K562 (cell line): ENCODE results near the gene THYN1. TPM values are rescaled to one million over a fixed set of nuclear protein-coding genes. Genes with fewer than 3 reads are reported as not detected.

Experiments used
- ATAC-seq: fragments of 200-7000 bp; cut with Tn5 transposase; 3 replicates; pipeline ENCODE4 v1.9.1; 2020; ENCODE audit warnings: moderate library complexity
- BruUV-seq: library from RNA; stranded (reverse); fragments of 400-500 nt; replicated peaks from 2 replicates; lab custom pipeline; 2021; lab: Mats Ljungman, UMichigan
- CTCF ChIA-PET: fragments of 300-600 bp; formaldehyde crosslinking; extraction: SDS; loops from one replicate; lab custom pipeline; 2021; ENCODE audit warnings: low intra/inter-chr PET ratio; lab: Yijun Ruan, JAX
- POLR2A ChIA-PET: fragments of 300-600, 350-650 bp; sonication (Branson Sonifier 250); formaldehyde crosslinking; extraction: SDS; loops from one replicate; lab custom pipeline; 2021; ENCODE audit warnings: antibody characterized with exemption, inconsistent platforms; lab: Yijun Ruan, JAX
- DNase-seq, 4 experiments: peaks; one replicate each; pipeline versions ENCODE4 v3.0.0 to v3.0.0-alpha.2; 2011 to 2018; ENCODE audit warnings: low spot score in 3 of 4, mixed read lengths in 3 of 4; ENCODE audit errors: extremely low read depth in 1 of 4
- FAIRE-seq: peaks from 2 replicates; lab custom pipeline; 2011; peaks lifted over from hg19 to GRCh38; lab: Jason Lieb, UNC
- H2AFZ ChIP-seq: 2 replicates; pipeline ENCODE4 v1.6.0; 2011; ENCODE audit warnings: low read depth, low read length, control low read depth, inconsistent platforms
- H3K27ac ChIP-seq: fragments of 200-600 bp; 3 replicates; pipeline ENCODE4 v1.8.0; 2011; ENCODE audit warnings: low read depth, mild to moderate bottlenecking, control low read depth, inconsistent platforms, low read length, moderate library complexity, mixed read lengths; ENCODE audit errors: extremely low read depth
- H3K27me3 ChIP-seq, 2 experiments: fragments of 300-600 bp in 1 of 2; 2 replicates in 1 of 2; 3 replicates in 1 of 2; pipeline versions ENCODE4 v1.6.0 to v1.8.0; 2011; ENCODE audit warnings: inconsistent platforms in 2 of 2, low read length in 2 of 2, mild to moderate bottlenecking in 1 of 2, mixed read lengths in 1 of 2, moderate library complexity in 1 of 2; ENCODE audit not compliant: control insufficient read depth in 2 of 2, insufficient read depth in 2 of 2
- H3K36me3 ChIP-seq: fragments of 300-600 bp; 3 replicates; pipeline ENCODE4 v1.8.0; 2011; ENCODE audit warnings: mild to moderate bottlenecking, low read length, inconsistent platforms; ENCODE audit not compliant: control insufficient read depth, insufficient read depth
- H3K4me1 ChIP-seq, 2 experiments: fragments of 200-600 bp in 1 of 2; replicated peaks in 1 of 2; 2 replicates in 1 of 2; 3 replicates in 1 of 2; pipeline versions ENCODE4 v1.5.1 to v1.8.0; 2011; ENCODE audit warnings: inconsistent platforms in 2 of 2, low read length in 2 of 2, mild to moderate bottlenecking in 1 of 2, mixed read lengths in 1 of 2, moderate library complexity in 1 of 2; ENCODE audit not compliant: control insufficient read depth in 2 of 2, insufficient read depth in 2 of 2
- H3K4me2 ChIP-seq: 2 replicates; pipeline ENCODE4 v1.6.1; 2011; ENCODE audit warnings: low read length, control low read depth, inconsistent platforms, mixed read lengths; ENCODE audit not compliant: insufficient read depth
- H3K4me3 ChIP-seq: fragments of 200-600 bp; sonication (generic), shearing (Covaris generic); 2 replicates; pipeline ENCODE4 v1.5.1; 2016; ENCODE audit warnings: control low read depth, inconsistent platforms
- H3K79me2 ChIP-seq: fragments of 200-600 bp; 3 replicates; pipeline ENCODE4 v1.8.0; 2011; ENCODE audit warnings: low read length, inconsistent platforms; ENCODE audit not compliant: control insufficient read depth, insufficient read depth
- H3K9ac ChIP-seq, 2 experiments: 2 replicates each; pipeline versions ENCODE4 v1.6.0 to v1.6.1; 2011; ENCODE audit warnings: low read depth in 2 of 2, low read length in 2 of 2, control low read depth in 1 of 2, inconsistent platforms in 1 of 2, mild to moderate bottlenecking in 1 of 2, mixed read lengths in 1 of 2; ENCODE audit not compliant: insufficient read depth in 1 of 2
- H3K9me1 ChIP-seq: one replicate; pipeline ENCODE4 v1.6.0; 2011; ENCODE audit warnings: inconsistent platforms, mild to moderate bottlenecking, low read length, moderate library complexity; ENCODE audit not compliant: control insufficient read depth, insufficient read depth
- H3K9me3 ChIP-seq: replicated peaks from 2 replicates; pipeline ENCODE4 v1.5.1; 2011; ENCODE audit warnings: low read depth, low read length, inconsistent platforms; ENCODE audit not compliant: control insufficient read depth, insufficient read depth
- H4K20me1 ChIP-seq: replicated peaks from 2 replicates; pipeline ENCODE4 v1.6.1; 2011; ENCODE audit warnings: low read length, inconsistent platforms, mixed read lengths; ENCODE audit not compliant: control insufficient read depth, insufficient read depth
- NFE2L1 ChIP-seq: fragments of 450-650 bp; IDR thresholded peaks from 2 replicates; pipeline ENCODE4 v1.6.1; 2016; ENCODE audit warnings: missing genetic modification characterization, low read depth, mild to moderate bottlenecking, missing compliant biosample characterization, moderate library complexity, borderline replicate concordance
- WGBS: fragments of 100-300 bp; shearing (Covaris generic); methylation state at CpG from one replicate; pipeline ENCODE4 v1.1.6; 2016; ENCODE audit warnings: low coverage, mixed read lengths; ENCODE audit not compliant: insufficient coverage; ENCODE audit errors: missing lambda C conversion rate; 5-methylcytosine and 5-hydroxymethylcytosine counted together
- in situ Hi-C: fragments of 300-500 bp; cut with MboI; formaldehyde crosslinking; loops from 4 replicates; pipeline ENCODE4 v1.15.0; 2018; ENCODE audit warnings: inconsistent platforms, mixed read lengths
- intact Hi-C: fragments of 100-400 bp; cut with micrococcal nuclease; formaldehyde crosslinking; loops from 2 replicates; pipeline ENCODE4 v1.14.2; 2022
- polyA plus RNA-seq, 8 experiments: library from polyadenylated mRNA; depleted of rRNA in 4 of 8; stranded (reverse) in 5 of 8; unstranded in 3 of 8; fragments of >200 nt; fragmentation: Nextera tagmentation in 2 of 8; fragmentation: Illumina TruSeq in 1 of 8; extraction: Ambion mirVana in 2 of 8; extraction: Trizol in 1 of 8; gene quantifications; 2 replicates each; pipeline versions ENCODE4 v1.2.1 to v1.2.3, GENCODE V29; 2011 to 2014; ENCODE audit warnings: inconsistent platforms in 1 of 8, missing spikeins in 1 of 8
- total RNA-seq, 7 experiments: library from RNA; depleted of rRNA in 6 of 7; stranded (reverse); fragments of >200 nt in 6 of 7; fragmentation: Illumina TruSeq in 2 of 7; extraction: Trizol in 2 of 7; gene quantifications; 2 replicates each; pipeline versions ENCODE4 v1.2.1 to v1.2.3, GENCODE V29; 2011 to 2021; ENCODE audit warnings: low replicate concordance in 1 of 7
- TF ChIP-seq, protein P1 (sequence below): fragments of 250-450 bp; sonication (Bioruptor Pico); IDR thresholded peaks from 2 replicates; pipeline ENCODE4 v1.8.0; 2022; ENCODE audit warnings: moderate library complexity, mild to moderate bottlenecking, inconsistent platforms
- TF ChIP-seq, protein P2 (sequence below): fragments of 250-450 bp; sonication (Bioruptor Pico); IDR thresholded peaks from 2 replicates; pipeline ENCODE4 v1.4.0; 2020
- TF ChIP-seq, protein P3 (sequence below): sonication (generic); formaldehyde crosslinking; IDR thresholded peaks from 2 replicates; pipeline ENCODE4 v1.8.1; 2023; ENCODE audit warnings: missing genetic modification reagents, mild to moderate bottlenecking, borderline replicate concordance

Gene THYN1
- total and polyA plus RNA-seq, 9 of the 15 experiments (the other 6 are each of a cell fraction or from before 2014, with no cell fraction given) = 54.9 to 279 (median 104) TPM

DNA sequence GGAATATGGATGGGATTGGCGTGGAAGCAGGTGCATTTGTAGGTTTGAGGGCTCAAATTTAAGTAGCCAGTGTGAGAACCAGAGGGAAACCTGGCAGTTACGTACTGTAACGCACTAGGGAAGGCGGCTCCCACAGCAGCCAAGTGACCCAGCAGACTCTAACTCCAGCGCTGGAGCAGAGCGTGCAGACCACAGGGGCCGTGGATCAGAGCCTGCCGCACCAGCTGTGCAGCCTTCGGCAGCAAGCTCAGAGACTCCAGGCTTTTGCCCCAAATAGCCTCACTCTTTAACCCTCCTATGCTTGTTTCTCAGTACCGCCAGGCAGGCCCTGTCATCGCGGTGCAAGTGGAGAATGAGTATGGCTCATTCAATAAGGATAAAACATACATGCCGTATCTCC lies 35.3 kb upstream of the THYN1 start:
- Histone ChIP-seq H3K4me2 (no peak overlapping the region), H3K36me3 (no peaks in the 10 kb centered on the region), H3K79me2 (no peaks in the 10 kb centered on the region)
- no TSS peak for BruUV-seq
- TF ChIP-seq, protein P1, sequence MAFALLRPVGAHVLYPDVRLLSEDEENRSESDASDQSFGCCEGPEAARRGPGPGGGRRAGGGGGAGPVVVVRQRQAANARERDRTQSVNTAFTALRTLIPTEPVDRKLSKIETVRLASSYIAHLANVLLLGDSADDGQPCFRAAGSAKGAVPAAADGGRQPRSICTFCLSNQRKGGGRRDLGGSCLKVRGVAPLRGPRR (CRISPR knock-in tag) = no peak
- TF ChIP-seq, protein P2, sequence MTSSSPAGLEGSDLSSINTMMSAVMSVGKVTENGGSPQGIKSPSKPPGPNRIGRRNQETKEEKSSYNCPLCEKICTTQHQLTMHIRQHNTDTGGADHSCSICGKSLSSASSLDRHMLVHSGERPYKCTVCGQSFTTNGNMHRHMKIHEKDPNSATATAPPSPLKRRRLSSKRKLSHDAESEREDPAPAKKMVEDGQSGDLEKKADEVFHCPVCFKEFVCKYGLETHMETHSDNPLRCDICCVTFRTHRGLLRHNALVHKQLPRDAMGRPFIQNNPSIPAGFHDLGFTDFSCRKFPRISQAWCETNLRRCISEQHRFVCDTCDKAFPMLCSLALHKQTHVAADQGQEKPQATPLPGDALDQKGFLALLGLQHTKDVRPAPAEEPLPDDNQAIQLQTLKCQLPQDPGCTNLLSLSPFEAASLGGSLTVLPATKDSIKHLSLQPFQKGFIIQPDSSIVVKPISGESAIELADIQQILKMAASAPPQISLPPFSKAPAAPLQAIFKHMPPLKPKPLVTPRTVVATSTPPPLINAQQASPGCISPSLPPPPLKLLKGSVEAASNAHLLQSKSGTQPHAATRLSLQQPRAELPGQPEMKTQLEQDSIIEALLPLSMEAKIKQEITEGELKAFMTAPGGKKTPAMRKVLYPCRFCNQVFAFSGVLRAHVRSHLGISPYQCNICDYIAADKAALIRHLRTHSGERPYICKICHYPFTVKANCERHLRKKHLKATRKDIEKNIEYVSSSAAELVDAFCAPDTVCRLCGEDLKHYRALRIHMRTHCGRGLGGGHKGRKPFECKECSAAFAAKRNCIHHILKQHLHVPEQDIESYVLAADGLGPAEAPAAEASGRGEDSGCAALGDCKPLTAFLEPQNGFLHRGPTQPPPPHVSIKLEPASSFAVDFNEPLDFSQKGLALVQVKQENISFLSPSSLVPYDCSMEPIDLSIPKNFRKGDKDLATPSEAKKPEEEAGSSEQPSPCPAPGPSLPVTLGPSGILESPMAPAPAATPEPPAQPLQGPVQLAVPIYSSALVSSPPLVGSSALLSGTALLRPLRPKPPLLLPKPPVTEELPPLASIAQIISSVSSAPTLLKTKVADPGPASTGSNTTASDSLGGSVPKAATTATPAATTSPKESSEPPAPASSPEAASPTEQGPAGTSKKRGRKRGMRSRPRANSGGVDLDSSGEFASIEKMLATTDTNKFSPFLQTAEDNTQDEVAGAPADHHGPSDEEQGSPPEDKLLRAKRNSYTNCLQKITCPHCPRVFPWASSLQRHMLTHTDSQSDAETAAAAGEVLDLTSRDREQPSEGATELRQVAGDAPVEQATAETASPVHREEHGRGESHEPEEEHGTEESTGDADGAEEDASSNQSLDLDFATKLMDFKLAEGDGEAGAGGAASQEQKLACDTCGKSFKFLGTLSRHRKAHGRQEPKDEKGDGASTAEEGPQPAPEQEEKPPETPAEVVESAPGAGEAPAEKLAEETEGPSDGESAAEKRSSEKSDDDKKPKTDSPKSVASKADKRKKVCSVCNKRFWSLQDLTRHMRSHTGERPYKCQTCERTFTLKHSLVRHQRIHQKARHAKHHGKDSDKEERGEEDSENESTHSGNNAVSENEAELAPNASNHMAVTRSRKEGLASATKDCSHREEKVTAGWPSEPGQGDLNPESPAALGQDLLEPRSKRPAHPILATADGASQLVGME (CRISPR knock-in tag) = no peak
- TF ChIP-seq NFE2L1 = no peak
- TF ChIP-seq, protein P3, sequence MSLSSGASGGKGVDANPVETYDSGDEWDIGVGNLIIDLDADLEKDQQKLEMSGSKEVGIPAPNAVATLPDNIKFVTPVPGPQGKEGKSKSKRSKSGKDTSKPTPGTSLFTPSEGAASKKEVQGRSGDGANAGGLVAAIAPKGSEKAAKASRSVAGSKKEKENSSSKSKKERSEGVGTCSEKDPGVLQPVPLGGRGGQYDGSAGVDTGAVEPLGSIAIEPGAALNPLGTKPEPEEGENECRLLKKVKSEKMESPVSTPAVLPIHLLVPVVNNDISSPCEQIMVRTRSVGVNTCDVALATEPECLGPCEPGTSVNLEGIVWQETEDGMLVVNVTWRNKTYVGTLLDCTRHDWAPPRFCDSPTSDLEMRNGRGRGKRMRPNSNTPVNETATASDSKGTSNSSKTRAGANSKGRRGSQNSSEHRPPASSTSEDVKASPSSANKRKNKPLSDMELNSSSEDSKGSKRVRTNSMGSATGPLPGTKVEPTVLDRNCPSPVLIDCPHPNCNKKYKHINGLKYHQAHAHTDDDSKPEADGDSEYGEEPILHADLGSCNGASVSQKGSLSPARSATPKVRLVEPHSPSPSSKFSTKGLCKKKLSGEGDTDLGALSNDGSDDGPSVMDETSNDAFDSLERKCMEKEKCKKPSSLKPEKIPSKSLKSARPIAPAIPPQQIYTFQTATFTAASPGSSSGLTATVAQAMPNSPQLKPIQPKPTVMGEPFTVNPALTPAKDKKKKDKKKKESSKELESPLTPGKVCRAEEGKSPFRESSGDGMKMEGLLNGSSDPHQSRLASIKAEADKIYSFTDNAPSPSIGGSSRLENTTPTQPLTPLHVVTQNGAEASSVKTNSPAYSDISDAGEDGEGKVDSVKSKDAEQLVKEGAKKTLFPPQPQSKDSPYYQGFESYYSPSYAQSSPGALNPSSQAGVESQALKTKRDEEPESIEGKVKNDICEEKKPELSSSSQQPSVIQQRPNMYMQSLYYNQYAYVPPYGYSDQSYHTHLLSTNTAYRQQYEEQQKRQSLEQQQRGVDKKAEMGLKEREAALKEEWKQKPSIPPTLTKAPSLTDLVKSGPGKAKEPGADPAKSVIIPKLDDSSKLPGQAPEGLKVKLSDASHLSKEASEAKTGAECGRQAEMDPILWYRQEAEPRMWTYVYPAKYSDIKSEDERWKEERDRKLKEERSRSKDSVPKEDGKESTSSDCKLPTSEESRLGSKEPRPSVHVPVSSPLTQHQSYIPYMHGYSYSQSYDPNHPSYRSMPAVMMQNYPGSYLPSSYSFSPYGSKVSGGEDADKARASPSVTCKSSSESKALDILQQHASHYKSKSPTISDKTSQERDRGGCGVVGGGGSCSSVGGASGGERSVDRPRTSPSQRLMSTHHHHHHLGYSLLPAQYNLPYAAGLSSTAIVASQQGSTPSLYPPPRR (CRISPR knock-in tag) = no peak
- TF ChIP-seq, all 486 proteins: peak for 0
- H2AFZ ChIP-seq = 0 out of 2 replicates have a peak overlapping the region, but pooled peaks have one; percentile 15
- no peak for FAIRE-seq
- intact Hi-C loops = no loop called here
- WGBS = 74% methylated on average over 13 of the region's 13 CpGs
- no peaks in the 10 kb centered on the region for H4K20me1 ChIP-seq
- H3K9me1 ChIP-seq = no peaks in the 10 kb centered on the region
- no peak for DNase-seq
- no peaks in the 10 kb centered on the region for H3K9me3 ChIP-seq
- POLR2A ChIA-PET = no interaction called here
- no peak overlapping the region; a peak in 1 of 4 replicates for H3K9ac ChIP-seq
- H3K4me1 ChIP-seq = peaks cover 5 to 13% of the 10 kb centered on the region in 2 experiments; a peak in 3 of 5 replicates
- no peak overlapping the region for H3K27ac ChIP-seq
- in situ Hi-C loops = no loop called here
- 0 out of 3 replicates have a peak, but pooled peaks have one; percentile 11 for ATAC-seq
- peaks cover 14 to 35% of the 10 kb centered on the region in 2 experiments; a peak in 4 of 5 replicates for H3K27me3 ChIP-seq
- no peak overlapping the region for H3K4me3 ChIP-seq
- CTCF ChIA-PET = no interaction called here
